Stimulated activated naive B cell treated with anti-CD40 and anti-IgM and Interleukin-4, amounts not matched to agents 10 μg/mL and 1 μg/mL and 100 μg/mL, for 72 hours (primary cell): Measurements from ENCODE around the gene DENND4A.
"Not testable (repeated sequence)": the region's sequence is repeated elsewhere in the genome, so short reads cannot be mapped to it uniquely, and the experiment has no call there.

ENCODE experiments used
- ATAC-seq, 2 donors: fragments of 150-1000 bp; cut with Tn5 transposase; replicated peaks; 2 replicates each; pipeline ENCODE4 v1.10.0; 2021; ENCODE audit warnings: moderate library complexity in 1 of 2
- DNase-seq: peaks from one replicate; pipeline ENCODE4 v3.0.0; 2021
- H3K27ac Mint-ChIP-seq: one replicate; pipeline ENCODE4 v1.8.0; 2022; ENCODE audit warnings: mild to moderate bottlenecking, mixed read lengths
- H3K27me3 Mint-ChIP-seq, 2 donors: one replicate each; pipeline ENCODE4 v1.8.0; 2022; ENCODE audit warnings: mixed read lengths in 2 of 2
- H3K36me3 Mint-ChIP-seq, 2 donors: one replicate each; pipeline ENCODE4 v1.8.0; 2022; ENCODE audit warnings: mixed read lengths in 2 of 2, mild to moderate bottlenecking in 1 of 2
- H3K4me1 Mint-ChIP-seq, 2 donors: one replicate each; pipeline ENCODE4 v1.8.0; 2022; ENCODE audit warnings: mixed read lengths in 2 of 2, mild to moderate bottlenecking in 1 of 2
- H3K4me3 Mint-ChIP-seq, 2 donors: one replicate each; pipeline ENCODE4 v1.8.0; 2022; ENCODE audit warnings: mild to moderate bottlenecking in 2 of 2, mixed read lengths in 2 of 2, moderate library complexity in 1 of 2
- H3K9me3 Mint-ChIP-seq, 2 donors: one replicate each; pipeline ENCODE4 v1.8.0; 2022; ENCODE audit warnings: mixed read lengths in 2 of 2, mild to moderate bottlenecking in 1 of 2

The DENND4A gene

DNA sequence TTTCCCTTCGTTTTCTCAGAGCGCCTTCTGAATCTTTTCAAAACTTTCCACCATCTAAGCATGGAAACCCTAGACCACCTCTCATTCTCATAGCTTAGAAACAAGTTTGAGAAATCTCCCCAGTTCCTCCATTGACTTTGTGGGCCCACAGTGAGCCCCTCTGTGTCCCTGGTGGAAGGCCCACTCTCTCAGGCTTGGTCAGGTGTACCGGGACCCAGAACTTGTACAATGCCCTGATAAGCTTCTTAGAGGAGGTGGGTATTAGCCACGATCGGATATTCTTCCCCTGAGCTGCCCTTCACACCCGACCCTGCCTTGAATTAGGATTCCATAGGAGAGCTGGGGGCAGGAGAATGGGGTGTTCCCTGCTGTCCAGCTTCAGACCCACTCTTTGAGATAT is 170.5 kb downstream of the DENND4A start, which contains the start of gene SLC24A1:
Gene SLC24A1, plus strand, starts transcription at position 301 of the 400 bp plus-strand sequence. CDS start 2,143 bp downstream, outside the sequence.
- no peaks in the 10 kb centered on the region for H3K27me3 Mint-ChIP-seq
- no peak within 1 kb of the TSS for H3K27ac Mint-ChIP-seq
- DNase-seq (no peak), ATAC-seq (no peak)
- peaks cover 4 to 13% of the 10 kb centered on the region in 2 donors for H3K4me1 Mint-ChIP-seq
- H3K9me3 Mint-ChIP-seq, result no peaks in the 10 kb centered on the region
- H3K36me3 Mint-ChIP-seq, result peaks cover 18 to 27% of the 10 kb centered on the region in 2 donors
- H3K4me3 Mint-ChIP-seq, result no peak within 1 kb of the TSS

DNA sequence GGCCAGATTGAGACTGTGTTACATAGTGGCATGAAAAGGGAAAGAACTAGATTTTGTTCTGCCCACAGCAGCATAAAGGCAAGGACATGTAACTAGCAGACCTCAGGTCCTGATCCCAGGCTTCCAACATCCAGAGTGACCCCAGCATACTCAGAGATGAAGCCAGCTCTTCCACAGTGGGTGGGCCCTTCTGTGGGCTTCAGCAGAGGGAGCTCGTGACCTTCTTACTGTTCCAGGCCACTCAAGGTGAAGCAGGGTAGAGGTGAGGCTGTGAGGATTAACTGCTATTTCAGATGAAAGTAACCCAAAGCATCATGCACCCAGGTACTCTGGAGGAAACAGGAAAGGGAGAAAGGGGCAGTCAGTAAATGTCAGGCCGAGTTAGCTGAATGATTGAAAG is 171.3 kb downstream of the DENND4A start:
- no peak overlapping the region for H3K4me3 Mint-ChIP-seq

DNA sequence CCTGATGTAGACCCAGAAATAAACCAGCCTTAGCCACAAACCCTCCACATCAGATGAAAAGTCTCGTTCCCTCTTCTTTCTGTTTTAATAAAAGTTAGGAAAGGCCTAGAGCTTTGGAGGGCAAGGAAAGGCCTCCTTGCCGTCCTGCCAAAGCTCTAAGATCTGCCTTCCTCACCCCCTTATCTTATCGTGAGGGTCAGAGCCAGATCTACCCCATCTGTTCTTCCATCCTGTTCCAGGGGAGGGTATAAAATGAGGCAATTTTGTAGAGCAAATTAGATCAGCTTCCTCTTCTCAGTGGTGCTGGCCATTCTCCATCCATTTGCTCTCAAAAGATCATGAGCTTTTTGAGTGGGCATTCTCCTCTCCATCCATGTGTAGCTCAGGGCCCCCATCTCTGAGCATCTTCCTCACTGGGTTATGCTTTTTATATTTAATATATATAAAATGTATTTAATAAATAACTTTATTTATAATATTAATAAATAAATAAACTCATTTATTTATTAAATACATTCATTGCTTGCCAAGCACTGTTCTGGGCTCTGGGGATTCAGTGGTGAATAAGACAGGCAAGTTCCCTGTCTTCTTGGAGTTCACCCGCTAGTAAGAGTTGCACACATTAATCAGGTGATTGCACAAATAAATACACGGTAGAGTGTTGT is 172.3 kb downstream of the DENND4A start:
- Mint-ChIP-seq H3K9me3 (no peaks in the 10 kb centered on the region), H3K4me1 (peaks cover 4 to 7% of the 10 kb centered on the region in 2 donors), H3K27ac (no peak overlapping the region), H3K4me3 (no peak overlapping the region), H3K36me3 (peaks cover 9 to 18% of the 10 kb centered on the region in 2 donors), H3K27me3 (no peaks in the 10 kb centered on the region)
- ATAC-seq (no peak), DNase-seq (no peak)

More for the DNA sequence above, 171.3 kb downstream of the DENND4A start:
- Mint-ChIP-seq H3K27me3 (no peaks in the 10 kb centered on the region), H3K27ac (no peak overlapping the region), H3K4me1 (peaks cover 4 to 13% of the 10 kb centered on the region in 2 donors), H3K9me3 (no peaks in the 10 kb centered on the region), H3K36me3 (peaks cover 16 to 26% of the 10 kb centered on the region in 2 donors)
- DNase-seq (no peak), ATAC-seq (no peak)

GRCh38 chr15:65618560-65619109 is 173.5 kb downstream of the DENND4A start:
- DNase-seq (no peak), ATAC-seq (no peak)
- H3K9me3 Mint-ChIP-seq, result no peaks in the 10 kb centered on the region
- H3K27me3 Mint-ChIP-seq, result no peaks in the 10 kb centered on the region
- peaks cover 4 to 11% of the 10 kb centered on the region in 2 donors for H3K36me3 Mint-ChIP-seq
- H3K27ac Mint-ChIP-seq, result no peak overlapping the region
- peaks cover 0 to 3% of the 10 kb centered on the region in 2 donors for H3K4me1 Mint-ChIP-seq
- no peak overlapping the region for H3K4me3 Mint-ChIP-seq

DNA sequence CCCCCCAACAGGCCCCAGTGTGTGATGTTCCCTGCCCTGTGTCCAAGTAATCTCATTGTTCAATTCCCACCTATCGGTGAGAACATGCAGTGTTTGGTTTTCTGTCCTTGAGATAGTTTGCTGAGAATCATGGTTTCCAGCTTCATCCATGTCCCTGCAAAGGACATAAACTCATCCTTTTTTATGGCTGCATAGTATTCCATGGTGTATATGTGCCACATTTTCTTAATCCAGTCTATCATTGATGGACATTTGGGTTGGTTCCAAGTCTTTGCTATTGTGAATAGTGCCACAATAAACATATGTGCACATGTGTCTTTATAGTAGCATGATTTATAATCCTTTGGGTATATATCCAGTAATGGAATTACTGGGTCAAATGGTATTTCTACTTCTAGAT is 176.2 kb downstream of the DENND4A start:
- not testable (repeated sequence) for H3K4me3 Mint-ChIP-seq, H3K9me3 Mint-ChIP-seq, H3K27ac Mint-ChIP-seq, H3K27me3 Mint-ChIP-seq, ATAC-seq, DNase-seq
- peaks cover 15 to 16% of the 10 kb centered on the region in 2 donors for H3K4me1 Mint-ChIP-seq
- H3K36me3 Mint-ChIP-seq, result peaks cover 4 to 11% of the 10 kb centered on the region in 2 donors

- no peak overlapping the region for H3K4me3 Mint-ChIP-seq
- DNase-seq, result no peak
- H3K36me3 Mint-ChIP-seq, result peaks cover 4 to 8% of the 10 kb centered on the region in 2 donors
- no peaks in the 10 kb centered on the region for H3K27me3 Mint-ChIP-seq
- H3K9me3 Mint-ChIP-seq, result no peaks in the 10 kb centered on the region
- H3K4me1 Mint-ChIP-seq, result peaks cover 19 to 30% of the 10 kb centered on the region in 2 donors
- no peak overlapping the region for H3K27ac Mint-ChIP-seq
- no peak for ATAC-seq
Measured at GRCh38 chr15:65612949-65613744, 178.9 kb downstream of the DENND4A start.

- H3K27me3 Mint-ChIP-seq, result no peaks in the 10 kb centered on the region
- no peak for DNase-seq
Measured at GRCh38 chr15:65612616-65612946, 179.5 kb downstream of the DENND4A start.

GRCh38 chr15:65611888-65612615 is 180.0 kb downstream of the DENND4A start:
- peak overlapping the region; percentile 90 to 95 for H3K4me3 Mint-ChIP-seq
- no peaks in the 10 kb centered on the region for H3K9me3 Mint-ChIP-seq
- peaks cover 18 to 40% of the 10 kb centered on the region in 2 donors for H3K4me1 Mint-ChIP-seq
- DNase-seq (no peak), ATAC-seq (no peak)
- H3K36me3 Mint-ChIP-seq, result peaks cover 0 to 3% of the 10 kb centered on the region in 2 donors
- peak overlapping the region; percentile 96 for H3K27ac Mint-ChIP-seq
- no peaks in the 10 kb centered on the region for H3K27me3 Mint-ChIP-seq

More at GRCh38 chr15:65612616-65612946, 179.5 kb downstream of the DENND4A start:
- H3K4me3 Mint-ChIP-seq, result no peak overlapping the region
- H3K36me3 Mint-ChIP-seq, result peaks cover 4 to 6% of the 10 kb centered on the region in 2 donors
- ATAC-seq, result no peak
- H3K4me1 Mint-ChIP-seq, result peaks cover 19 to 35% of the 10 kb centered on the region in 2 donors
- H3K9me3 Mint-ChIP-seq, result no peaks in the 10 kb centered on the region
- H3K27ac Mint-ChIP-seq, result peak overlapping the region; percentile 96

GRCh38 chr15:65610871-65611718 is 181.0 kb downstream of the DENND4A start, which contains the start of gene INTS14:
TSS of gene INTS14 (minus strand) at chr15:65611131. CDS start at chr15:65607380, 3,751 bp downstream.
- Mint-ChIP-seq H3K27ac (peak within 1 kb of the TSS; percentile 96), H3K36me3 (peaks cover 0 to 2% of the 10 kb centered on the region in 2 donors), H3K4me3 (peak within 1 kb of the TSS; percentile 90 to 95), H3K27me3 (no peaks in the 10 kb centered on the region), H3K4me1 (peaks cover 18 to 41% of the 10 kb centered on the region in 2 donors), H3K9me3 (no peaks in the 10 kb centered on the region)
- DNase-seq (peak; percentile 93), ATAC-seq (peak; percentile 98 to 99)
